Measurements from ENCODE around the gene GYPC.

DNA sequence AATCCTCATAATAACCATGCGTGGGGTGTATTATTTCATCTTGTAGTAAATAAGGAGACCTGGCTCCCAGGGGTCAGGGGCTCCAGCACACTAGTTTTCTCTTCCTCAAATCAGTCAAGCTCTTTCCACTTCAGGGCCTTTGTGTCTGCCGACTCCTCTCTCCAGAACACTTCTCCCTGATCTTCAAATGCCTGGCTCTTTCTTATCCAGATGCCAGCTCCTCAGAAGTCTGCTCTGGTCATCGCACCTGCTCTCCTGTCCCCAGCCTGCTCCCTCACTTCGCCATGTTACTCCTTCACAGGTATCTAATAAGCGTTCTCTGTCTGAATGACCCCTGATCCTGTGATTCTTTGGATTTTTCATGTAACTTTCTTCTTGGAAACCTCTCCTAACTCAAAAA, 62.0 kb downstream of the GYPC start:
- TF ChIP-seq, protein P1, sequence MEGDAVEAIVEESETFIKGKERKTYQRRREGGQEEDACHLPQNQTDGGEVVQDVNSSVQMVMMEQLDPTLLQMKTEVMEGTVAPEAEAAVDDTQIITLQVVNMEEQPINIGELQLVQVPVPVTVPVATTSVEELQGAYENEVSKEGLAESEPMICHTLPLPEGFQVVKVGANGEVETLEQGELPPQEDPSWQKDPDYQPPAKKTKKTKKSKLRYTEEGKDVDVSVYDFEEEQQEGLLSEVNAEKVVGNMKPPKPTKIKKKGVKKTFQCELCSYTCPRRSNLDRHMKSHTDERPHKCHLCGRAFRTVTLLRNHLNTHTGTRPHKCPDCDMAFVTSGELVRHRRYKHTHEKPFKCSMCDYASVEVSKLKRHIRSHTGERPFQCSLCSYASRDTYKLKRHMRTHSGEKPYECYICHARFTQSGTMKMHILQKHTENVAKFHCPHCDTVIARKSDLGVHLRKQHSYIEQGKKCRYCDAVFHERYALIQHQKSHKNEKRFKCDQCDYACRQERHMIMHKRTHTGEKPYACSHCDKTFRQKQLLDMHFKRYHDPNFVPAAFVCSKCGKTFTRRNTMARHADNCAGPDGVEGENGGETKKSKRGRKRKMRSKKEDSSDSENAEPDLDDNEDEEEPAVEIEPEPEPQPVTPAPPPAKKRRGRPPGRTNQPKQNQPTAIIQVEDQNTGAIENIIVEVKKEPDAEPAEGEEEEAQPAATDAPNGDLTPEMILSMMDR (conservative IDR thresholded peaks at IDR 0.05; ENCODE audit: low read depth, low read length), result no peak
- TF ChIP-seq SMC3 (IDR thresholded peaks at IDR 0.05; ENCODE audit: low read depth, low read length), result no peak
- no peak for TF ChIP-seq POLR2A (IDR thresholded peaks at IDR 0.05; ENCODE audit: low read depth, low read length)
- no peak for TF ChIP-seq RFX5 (IDR thresholded peaks at IDR 0.05; ENCODE audit: low read depth, low read length)
